Mesenchymal stem cell (in vitro differentiated cells and primary cell): Measurements from ENCODE around the gene CHI3L2.

Experiments used
- DNase-seq: peaks from one replicate; pipeline ENCODE4 v3.0.0-alpha.2; 2013
- H2AFZ ChIP-seq: one replicate; pipeline ENCODE4 v1.6.1; 2013; ENCODE audit warnings: low read depth, mild to moderate bottlenecking, control low read depth, inconsistent platforms, low read length, moderate library complexity
- H2AK5ac ChIP-seq: 2 replicates; pipeline ENCODE4 v1.6.1; 2013; ENCODE audit warnings: low read length, moderate library complexity, mild to moderate bottlenecking, inconsistent platforms; ENCODE audit not compliant: severe bottlenecking
- H2BK120ac ChIP-seq: one replicate; pipeline ENCODE4 v1.6.1; 2013; ENCODE audit warnings: low read depth, mild to moderate bottlenecking, inconsistent platforms, low read length, moderate library complexity
- H2BK12ac ChIP-seq, 2 experiments: one replicate each; pipeline ENCODE4 v1.6.1; 2013; ENCODE audit warnings: inconsistent platforms in 2 of 2, low read length in 2 of 2, mild to moderate bottlenecking in 2 of 2, moderate library complexity in 2 of 2, control low read depth in 1 of 2
- H2BK15ac ChIP-seq: one replicate; pipeline ENCODE4 v1.6.1; 2013; ENCODE audit warnings: mild to moderate bottlenecking, low read depth, inconsistent platforms; ENCODE audit not compliant: poor library complexity, severe bottlenecking
- H2BK5ac ChIP-seq: 2 replicates; pipeline ENCODE4 v1.6.1; 2013; ENCODE audit warnings: low read depth, mild to moderate bottlenecking, low read length, control low read depth, inconsistent platforms; ENCODE audit not compliant: poor library complexity, severe bottlenecking
- H3K14ac ChIP-seq, 2 experiments: one replicate each; pipeline ENCODE4 v1.6.1; 2013; ENCODE audit warnings: inconsistent platforms in 2 of 2, low read length in 2 of 2, control low read depth in 1 of 2, mild to moderate bottlenecking in 1 of 2, moderate library complexity in 1 of 2
- H3K18ac ChIP-seq, 2 experiments: one replicate each; pipeline ENCODE4 v1.6.1; 2013; ENCODE audit warnings: inconsistent platforms in 2 of 2, low read length in 2 of 2, control low read depth in 1 of 2, low read depth in 1 of 2, mild to moderate bottlenecking in 1 of 2
- H3K23ac ChIP-seq, 2 experiments: one replicate each; pipeline ENCODE4 v1.6.1; 2013; ENCODE audit warnings: inconsistent platforms in 2 of 2, low read length in 2 of 2, mild to moderate bottlenecking in 2 of 2, moderate library complexity in 2 of 2, control low read depth in 1 of 2
- H3K27ac ChIP-seq: 2 replicates; pipeline ENCODE4 v1.5.1; 2013; ENCODE audit warnings: mild to moderate bottlenecking, moderate library complexity, low read length, control low read depth, inconsistent platforms; ENCODE audit not compliant: poor library complexity, severe bottlenecking
- H3K27me3 ChIP-seq, 2 experiments: 2 replicates each; pipeline versions ENCODE4 v1.6.1 to v1.7.0; 2013; ENCODE audit warnings: low read length in 2 of 2, mild to moderate bottlenecking in 2 of 2, moderate library complexity in 2 of 2, control low read depth in 1 of 2, inconsistent platforms in 1 of 2; ENCODE audit not compliant: control insufficient read depth in 1 of 2, insufficient read depth in 1 of 2
- H3K36me3 ChIP-seq, 2 experiments: 2 replicates each; pipeline versions ENCODE4 v1.6.1 to v1.7.0; 2013; ENCODE audit warnings: low read length in 2 of 2, control low read depth in 1 of 2, inconsistent platforms in 1 of 2, low read depth in 1 of 2, mild to moderate bottlenecking in 1 of 2; ENCODE audit not compliant: insufficient read depth in 2 of 2, control insufficient read depth in 1 of 2
- H3K4ac ChIP-seq, 2 experiments: one replicate each; pipeline ENCODE4 v1.6.1; 2013; ENCODE audit warnings: inconsistent platforms in 2 of 2, low read length in 2 of 2, mild to moderate bottlenecking in 2 of 2, moderate library complexity in 2 of 2, control low read depth in 1 of 2, low read depth in 1 of 2
- H3K4me1 ChIP-seq: 2 replicates; pipeline ENCODE4 v1.6.1; 2013; ENCODE audit warnings: low read depth, low read length, control low read depth; ENCODE audit not compliant: control insufficient read depth, insufficient read depth
- H3K4me2 ChIP-seq: 2 replicates; pipeline ENCODE4 v1.6.1; 2013; ENCODE audit warnings: low read length, mild to moderate bottlenecking, inconsistent platforms; ENCODE audit not compliant: poor library complexity, severe bottlenecking
- H3K4me3 ChIP-seq, 2 experiments: 2 replicates each; pipeline versions ENCODE4 v1.5.1 to v1.7.0; 2013; ENCODE audit warnings: low read length in 2 of 2, mild to moderate bottlenecking in 2 of 2, control low read depth in 1 of 2, low read depth in 1 of 2; ENCODE audit not compliant: insufficient read depth in 1 of 2
- H3K79me1 ChIP-seq: replicated peaks from 2 replicates; pipeline ENCODE4 v1.6.1; 2013; ENCODE audit warnings: mild to moderate bottlenecking, control low read depth, low read length, inconsistent platforms; ENCODE audit not compliant: poor library complexity, severe bottlenecking
- H3K9ac ChIP-seq: 2 replicates; pipeline ENCODE4 v1.7.0; 2013; ENCODE audit warnings: mild to moderate bottlenecking, low read length, moderate library complexity
- H3K9me3 ChIP-seq: 2 replicates; pipeline ENCODE4 v1.7.0; 2013; ENCODE audit warnings: mild to moderate bottlenecking, low read length; ENCODE audit not compliant: control insufficient read depth
- H4K8ac ChIP-seq: one replicate; pipeline ENCODE4 v1.6.1; 2013; ENCODE audit warnings: inconsistent platforms, mild to moderate bottlenecking, low read length, moderate library complexity
- H4K91ac ChIP-seq: one replicate; pipeline ENCODE4 v1.6.1; 2013; ENCODE audit warnings: mild to moderate bottlenecking, low read length, inconsistent platforms
- WGBS: methylation state at CpG from one replicate; pipeline ENCODE4 v1.1.7; 2013; ENCODE audit warnings: mixed read lengths; 5-methylcytosine and 5-hydroxymethylcytosine counted together

Gene CHI3L2

GRCh38 chr1:111221633-111222291 lies 5.8 kb upstream of the CHI3L2 start:
- H3K4me2 ChIP-seq = no peak overlapping the region
- H3K4me3 ChIP-seq = no peak overlapping the region
- no peak overlapping the region for H2BK15ac ChIP-seq
- no peak overlapping the region for H3K23ac ChIP-seq
- H3K36me3 ChIP-seq = no peaks in the 10 kb centered on the region
- no peak overlapping the region for H3K9ac ChIP-seq
- H3K27me3 ChIP-seq = peaks cover 0 to 10% of the 10 kb centered on the region in 2 experiments
- H3K4ac ChIP-seq = no peak overlapping the region
- H2BK5ac ChIP-seq = no peak overlapping the region
- H3K14ac ChIP-seq = no peak overlapping the region
- H2BK120ac ChIP-seq = no peak overlapping the region
- WGBS = 57% methylated on average over 2 of the region's 5 CpGs
- no peak overlapping the region for H2BK12ac ChIP-seq
- no peak overlapping the region for H3K18ac ChIP-seq
- H4K91ac ChIP-seq = no peak overlapping the region
- no peak overlapping the region for H2AFZ ChIP-seq
- H4K8ac ChIP-seq = no peak overlapping the region
- no peak overlapping the region for H2AK5ac ChIP-seq
- peaks cover 8% of the 10 kb centered on the region for H3K4me1 ChIP-seq
- H3K27ac ChIP-seq = no peak overlapping the region
- DNase-seq = no peak
- H3K79me1 ChIP-seq = no peaks in the 10 kb centered on the region
- no peaks in the 10 kb centered on the region for H3K9me3 ChIP-seq

- no peak overlapping the region for H4K91ac ChIP-seq
- no peak overlapping the region for H2AFZ ChIP-seq
- no peak overlapping the region for H2BK12ac ChIP-seq
- no peak overlapping the region for H4K8ac ChIP-seq
- H3K4me1 ChIP-seq = peaks cover 9% of the 10 kb centered on the region
- no peak overlapping the region for H2BK120ac ChIP-seq
- H3K9me3 ChIP-seq = no peaks in the 10 kb centered on the region
- no peak overlapping the region for H3K18ac ChIP-seq
- H3K27ac ChIP-seq = no peak overlapping the region
- H2BK15ac ChIP-seq = no peak overlapping the region
- H2BK5ac ChIP-seq = no peak overlapping the region
- H3K36me3 ChIP-seq = no peaks in the 10 kb centered on the region
- H3K27me3 ChIP-seq = peaks cover 0 to 10% of the 10 kb centered on the region in 2 experiments
- H3K4ac ChIP-seq = no peak overlapping the region
- peak; percentile 64 for DNase-seq
- H3K4me2 ChIP-seq = no peak overlapping the region
- H3K23ac ChIP-seq = no peak overlapping the region
- 19% methylated on average over 10 of the region's 10 CpGs for WGBS
- no peak overlapping the region for H3K14ac ChIP-seq
- H3K79me1 ChIP-seq = no peaks in the 10 kb centered on the region
- no peak overlapping the region for H2AK5ac ChIP-seq
- no peak overlapping the region for H3K4me3 ChIP-seq
- peak overlapping the region; percentile 36 for H3K9ac ChIP-seq
These were observed 5.0 kb upstream of the CHI3L2 start for GRCh38 chr1:111222308-111223125.

- no peak for DNase-seq
- H2AK5ac ChIP-seq = peak overlapping the region; percentile 57
- H2AFZ ChIP-seq = peak overlapping the region; percentile 10
- no peak overlapping the region for H3K18ac ChIP-seq
- H2BK12ac ChIP-seq = no peak overlapping the region
- H4K8ac ChIP-seq = no peak overlapping the region
- peak overlapping the region; percentile 36 for H3K9ac ChIP-seq
- no peak overlapping the region for H3K4me2 ChIP-seq
- no peaks in the 10 kb centered on the region for H3K36me3 ChIP-seq
- H3K4me1 ChIP-seq = peaks cover 14% of the 10 kb centered on the region
- no peak overlapping the region for H2BK5ac ChIP-seq
- H3K23ac ChIP-seq = no peak overlapping the region
- H4K91ac ChIP-seq = no peak overlapping the region
- no peak overlapping the region for H3K4me3 ChIP-seq
- H3K9me3 ChIP-seq = no peaks in the 10 kb centered on the region
- no peaks in the 10 kb centered on the region for H3K79me1 ChIP-seq
- H3K14ac ChIP-seq = no peak overlapping the region
- H2BK120ac ChIP-seq = no peak overlapping the region
- no peak overlapping the region for H3K4ac ChIP-seq
- no peak overlapping the region for H3K27ac ChIP-seq
- H2BK15ac ChIP-seq = no peak overlapping the region
- WGBS = 81% methylated on average over 6 of the region's 6 CpGs
- H3K27me3 ChIP-seq = peaks cover 0 to 10% of the 10 kb centered on the region in 2 experiments
These were observed 4.3 kb upstream of the CHI3L2 start for GRCh38 chr1:111223126-111223685.

DNA sequence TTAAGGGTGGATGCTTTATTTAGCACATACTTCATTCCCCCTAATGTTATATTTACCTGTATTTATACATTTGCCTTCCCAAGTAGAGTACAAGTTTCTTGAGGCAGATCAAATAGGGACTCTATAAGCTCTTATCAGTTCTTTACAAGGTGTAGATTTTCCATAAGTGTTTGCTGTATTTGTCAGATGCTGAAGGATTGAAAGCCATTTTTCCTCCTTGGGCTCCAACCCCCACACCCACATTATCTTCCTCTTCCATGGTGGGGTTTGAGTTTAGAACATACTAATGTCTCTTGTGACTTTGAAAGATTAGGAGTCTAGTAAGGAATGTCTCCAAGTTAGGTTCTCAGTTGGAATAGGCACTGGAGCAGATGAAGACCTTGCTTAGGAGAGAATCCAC lies 2.4 kb upstream of the CHI3L2 start:
- Histone ChIP-seq H3K23ac (no peak overlapping the region), H3K27ac (no peak overlapping the region), H2AFZ (no peak overlapping the region), H3K14ac (no peak overlapping the region), H4K8ac (no peak overlapping the region), H2BK5ac (no peak overlapping the region), H3K4me2 (no peak overlapping the region), H3K4me3 (no peak overlapping the region), H3K79me1 (no peaks in the 10 kb centered on the region), H2AK5ac (peak overlapping the region; percentile 35), H3K27me3 (peaks cover 0 to 5% of the 10 kb centered on the region in 2 experiments), H3K9me3 (no peaks in the 10 kb centered on the region), H3K36me3 (no peaks in the 10 kb centered on the region), H3K18ac (no peak overlapping the region), H2BK12ac (no peak overlapping the region), H2BK120ac (no peak overlapping the region), H3K4me1 (peaks cover 15% of the 10 kb centered on the region), H4K91ac (no peak overlapping the region), H2BK15ac (no peak overlapping the region), H3K4ac (no peak overlapping the region), H3K9ac (no peak overlapping the region)
- no peak for DNase-seq
